Calu3 (cell line): ENCODE data around the gene CDK5RAP2. TPM values are rescaled to one million over a fixed set of nuclear protein-coding genes. Genes with fewer than 3 reads are reported as not detected.

Experiments
- BruUV-seq: library from RNA; stranded (reverse); fragments of 400-500 nt; replicated peaks from 2 replicates; lab custom pipeline; 2021; lab: Mats Ljungman, UMichigan
- CTCF ChIA-PET: fragments of 300-600 bp; sonication (Branson Sonifier 250); formaldehyde crosslinking; loops from one replicate; lab custom pipeline; 2022; ENCODE audit warnings: antibody characterized with exemption; lab: Charles Lee
- DNase-seq: peaks from one replicate; pipeline ENCODE4 v3.0.0; 2022
- H3K27ac Mint-ChIP-seq: one replicate; pipeline ENCODE4 v1.8.0; 2022; ENCODE audit warnings: mixed read lengths; ENCODE audit not compliant: unreplicated experiment
- H3K27me3 Mint-ChIP-seq: one replicate; pipeline ENCODE4 v1.8.0; 2022; ENCODE audit warnings: mixed read lengths; ENCODE audit not compliant: unreplicated experiment
- H3K36me3 Mint-ChIP-seq: one replicate; pipeline ENCODE4 v1.8.0; 2022; ENCODE audit warnings: mild to moderate bottlenecking, moderate library complexity, mixed read lengths; ENCODE audit not compliant: insufficient read depth, unreplicated experiment
- H3K4me1 Mint-ChIP-seq: one replicate; pipeline ENCODE4 v1.8.0; 2022; ENCODE audit warnings: mild to moderate bottlenecking, low read depth, mixed read lengths; ENCODE audit not compliant: unreplicated experiment
- H3K4me3 Mint-ChIP-seq: one replicate; pipeline ENCODE4 v1.8.0; 2022; ENCODE audit warnings: mild to moderate bottlenecking, low read depth, moderate library complexity, mixed read lengths; ENCODE audit not compliant: unreplicated experiment
- H3K9me3 Mint-ChIP-seq: one replicate; pipeline ENCODE4 v1.8.0; 2022; ENCODE audit warnings: low read depth, mixed read lengths; ENCODE audit not compliant: unreplicated experiment
- intact Hi-C: fragments of 100-400 bp; cut with micrococcal nuclease; formaldehyde crosslinking; loops from one replicate; pipeline ENCODE4 v1.10.0; 2022; ENCODE audit not compliant: unreplicated experiment
- total RNA-seq: library from RNA; stranded (reverse); gene quantifications from 2 replicates; pipeline ENCODE4 v1.2.3, GENCODE V29; 2022
- TF ChIP-seq, protein P1 (sequence below): fragments of 200-600 bp; IDR thresholded peaks from one replicate; pipeline ENCODE4 v1.8.0; 2022; ENCODE audit warnings: antibody characterized with exemption; ENCODE audit not compliant: unreplicated experiment

CDK5RAP2 gene
- total RNA-seq, 1 experiment from 2014 or later = 40.7 TPM

GRCh38 chr9:120397453-120397852 is 182.5 kb downstream of the CDK5RAP2 start:
- H3K4me3 Mint-ChIP-seq = no peak overlapping the region
- intact Hi-C loops = no loop called here
- no peaks in the 10 kb centered on the region for H3K9me3 Mint-ChIP-seq
- peaks cover 16% of the 10 kb centered on the region for H3K36me3 Mint-ChIP-seq
- no peak overlapping the region for H3K27ac Mint-ChIP-seq
- H3K27me3 Mint-ChIP-seq = no peaks in the 10 kb centered on the region
- CTCF ChIA-PET = no interaction called here
- H3K4me1 Mint-ChIP-seq = no peaks in the 10 kb centered on the region
- BruUV-seq = no TSS peak
- DNase-seq = no peak
- TF ChIP-seq, protein P1, sequence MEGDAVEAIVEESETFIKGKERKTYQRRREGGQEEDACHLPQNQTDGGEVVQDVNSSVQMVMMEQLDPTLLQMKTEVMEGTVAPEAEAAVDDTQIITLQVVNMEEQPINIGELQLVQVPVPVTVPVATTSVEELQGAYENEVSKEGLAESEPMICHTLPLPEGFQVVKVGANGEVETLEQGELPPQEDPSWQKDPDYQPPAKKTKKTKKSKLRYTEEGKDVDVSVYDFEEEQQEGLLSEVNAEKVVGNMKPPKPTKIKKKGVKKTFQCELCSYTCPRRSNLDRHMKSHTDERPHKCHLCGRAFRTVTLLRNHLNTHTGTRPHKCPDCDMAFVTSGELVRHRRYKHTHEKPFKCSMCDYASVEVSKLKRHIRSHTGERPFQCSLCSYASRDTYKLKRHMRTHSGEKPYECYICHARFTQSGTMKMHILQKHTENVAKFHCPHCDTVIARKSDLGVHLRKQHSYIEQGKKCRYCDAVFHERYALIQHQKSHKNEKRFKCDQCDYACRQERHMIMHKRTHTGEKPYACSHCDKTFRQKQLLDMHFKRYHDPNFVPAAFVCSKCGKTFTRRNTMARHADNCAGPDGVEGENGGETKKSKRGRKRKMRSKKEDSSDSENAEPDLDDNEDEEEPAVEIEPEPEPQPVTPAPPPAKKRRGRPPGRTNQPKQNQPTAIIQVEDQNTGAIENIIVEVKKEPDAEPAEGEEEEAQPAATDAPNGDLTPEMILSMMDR = no peak

DNA sequence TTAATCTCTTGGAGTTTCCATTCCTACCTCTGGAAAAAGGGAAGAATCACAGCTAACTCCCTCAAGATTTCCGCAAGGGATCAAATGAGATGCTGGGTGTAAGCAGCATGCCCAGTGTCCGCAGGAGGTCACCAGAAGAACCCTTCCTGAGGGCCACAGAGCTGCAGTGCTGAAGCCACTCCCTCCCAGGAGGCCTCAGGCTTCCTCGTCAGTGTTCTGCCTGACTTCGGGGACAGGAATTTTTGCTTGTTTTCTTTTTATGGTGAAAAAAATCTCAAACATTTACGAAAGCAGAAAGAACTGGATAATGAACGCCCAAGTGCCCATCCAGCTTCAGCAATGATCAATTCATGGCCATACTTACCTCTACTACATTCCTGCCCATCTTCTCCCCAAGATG is 183.0 kb downstream of the CDK5RAP2 start:
- intact Hi-C loops = no loop called here
- CTCF ChIA-PET = no interaction called here
- Mint-ChIP-seq H3K27ac (no peak overlapping the region), H3K9me3 (no peaks in the 10 kb centered on the region), H3K27me3 (no peaks in the 10 kb centered on the region), H3K4me3 (no peak overlapping the region), H3K36me3 (peaks cover 13% of the 10 kb centered on the region), H3K4me1 (no peaks in the 10 kb centered on the region)
- BruUV-seq = no TSS peak
- no peak for DNase-seq
- TF ChIP-seq, protein P1 = no peak

DNA sequence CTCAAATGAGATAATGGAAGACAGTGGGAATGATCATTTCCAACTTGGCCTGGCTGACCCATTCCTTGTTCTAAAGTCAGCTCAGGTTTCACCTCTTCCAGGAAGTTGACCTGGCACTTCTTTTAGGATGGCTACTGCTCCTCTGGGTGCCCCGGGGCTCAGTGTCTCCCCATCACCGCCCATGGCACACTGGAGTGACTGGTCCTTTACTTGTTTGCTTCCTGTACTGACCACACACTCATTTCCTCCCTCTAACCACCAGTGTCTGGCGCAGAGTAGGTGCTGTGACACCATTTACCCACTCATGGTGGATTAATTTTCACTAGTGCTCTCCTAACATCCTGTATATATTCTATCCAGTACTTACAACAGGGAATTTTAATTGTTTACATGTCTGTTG is 183.5 kb downstream of the CDK5RAP2 start:
- intact Hi-C loops = no loop called here
- peaks cover 12% of the 10 kb centered on the region for H3K36me3 Mint-ChIP-seq
- H3K4me3 Mint-ChIP-seq = no peak overlapping the region
- H3K27ac Mint-ChIP-seq = no peak overlapping the region
- no peaks in the 10 kb centered on the region for H3K27me3 Mint-ChIP-seq
- no peaks in the 10 kb centered on the region for H3K9me3 Mint-ChIP-seq
- no peak for DNase-seq
- no peaks in the 10 kb centered on the region for H3K4me1 Mint-ChIP-seq
- BruUV-seq = no TSS peak
- CTCF ChIA-PET = no interaction called here
- TF ChIP-seq, protein P1 = no peak

GRCh38 chr9:120395376-120395775 is 184.6 kb downstream of the CDK5RAP2 start:
- CTCF ChIA-PET = no interaction called here
- no peak overlapping the region for H3K4me3 Mint-ChIP-seq

More at GRCh38 chr9:120395376-120395775, 184.6 kb downstream of the CDK5RAP2 start:
- intact Hi-C loops = no loop called here
- TF ChIP-seq, protein P1 = no peak
- H3K27ac Mint-ChIP-seq = no peak overlapping the region
- H3K9me3 Mint-ChIP-seq = no peaks in the 10 kb centered on the region
- H3K4me1 Mint-ChIP-seq = no peaks in the 10 kb centered on the region
- H3K27me3 Mint-ChIP-seq = no peaks in the 10 kb centered on the region
- no peak for DNase-seq
- BruUV-seq = no TSS peak
- peaks cover 12% of the 10 kb centered on the region for H3K36me3 Mint-ChIP-seq
